G401 (cell line): ENCODE data around the gene TRIP10. TPM values are rescaled to one million over a fixed set of nuclear protein-coding genes. Genes with fewer than 3 reads are reported as not detected.
"Not testable (repeated sequence)": the region's sequence is repeated elsewhere in the genome, so short reads cannot be mapped to it uniquely, and the experiment has no call there.

Experiments used
- DNase-seq: peaks from one replicate; pipeline ENCODE4 v3.0.0-alpha.2; 2015; ENCODE audit warnings: low spot score
- in situ Hi-C: cut with HindIII; loops from 2 replicates; pipeline ENCODE4 v1.10.0; 2016; ENCODE audit warnings: low sequenced_read_pairs, mixed read lengths
- total RNA-seq: library from RNA; depleted of rRNA; stranded (reverse); fragments of >200 nt; shearing (Covaris generic); gene quantifications from 2 replicates; pipeline ENCODE4 v1.2.3, GENCODE V29; 2014

The TRIP10 gene
- total RNA-seq, 1 experiment from 2014 or later = 108 TPM

- DNase-seq = peak; percentile 62
- in situ Hi-C loops = no loop called here
Observed at GRCh38 chr19:6737873-6738786, 1.4 kb upstream of the TRIP10 start.

DNA sequence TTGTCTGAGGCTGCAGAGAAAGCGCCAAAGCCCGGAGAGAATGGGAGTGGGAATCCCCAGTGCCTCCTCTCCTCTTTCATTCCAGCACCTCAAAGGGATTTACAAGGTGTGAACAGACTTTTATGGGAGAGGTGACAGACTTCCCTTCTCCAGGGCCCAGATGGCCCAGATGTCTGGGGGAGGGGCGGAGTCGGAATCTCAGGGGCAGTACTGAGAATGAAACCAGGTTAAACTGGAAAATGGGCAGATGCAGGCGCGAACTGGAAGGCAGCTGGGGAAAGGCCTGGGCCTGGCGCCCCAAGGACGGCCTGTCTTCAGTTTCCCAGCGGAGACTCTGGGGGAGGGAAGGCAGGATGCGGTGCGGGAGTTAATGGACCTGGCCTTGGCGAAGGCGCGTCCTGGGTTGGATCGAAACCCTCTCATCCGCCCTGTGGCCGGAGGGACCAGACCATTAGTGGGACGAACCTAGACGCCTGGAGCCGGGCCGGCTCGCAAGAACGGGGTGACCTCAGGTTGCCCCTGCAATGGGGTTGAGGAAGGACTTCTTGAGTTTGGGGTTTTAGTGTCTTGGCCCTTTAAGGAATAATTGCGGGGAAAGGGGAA lies 592 bp upstream of the TRIP10 start:
- no peak for DNase-seq

GRCh38 chr19:6739883-6740588 lies 556 bp downstream of the TRIP10 start:
- in situ Hi-C loops = no loop called here
- DNase-seq = no peak

More for the DNA sequence above, 592 bp upstream of the TRIP10 start:
- in situ Hi-C loops = no loop called here

- no peak for DNase-seq
- in situ Hi-C loops = no loop called here
Observed at GRCh38 chr19:6740589-6741343, 1.3 kb downstream of the TRIP10 start.

- no peak for DNase-seq
- in situ Hi-C loops = no loop called here
Observed at GRCh38 chr19:6743066-6743465, 3.6 kb downstream of the TRIP10 start.

GRCh38 chr19:6743714-6744380 lies 4.4 kb downstream of the TRIP10 start:
- in situ Hi-C loops = no loop called here
- DNase-seq = no peak

DNA sequence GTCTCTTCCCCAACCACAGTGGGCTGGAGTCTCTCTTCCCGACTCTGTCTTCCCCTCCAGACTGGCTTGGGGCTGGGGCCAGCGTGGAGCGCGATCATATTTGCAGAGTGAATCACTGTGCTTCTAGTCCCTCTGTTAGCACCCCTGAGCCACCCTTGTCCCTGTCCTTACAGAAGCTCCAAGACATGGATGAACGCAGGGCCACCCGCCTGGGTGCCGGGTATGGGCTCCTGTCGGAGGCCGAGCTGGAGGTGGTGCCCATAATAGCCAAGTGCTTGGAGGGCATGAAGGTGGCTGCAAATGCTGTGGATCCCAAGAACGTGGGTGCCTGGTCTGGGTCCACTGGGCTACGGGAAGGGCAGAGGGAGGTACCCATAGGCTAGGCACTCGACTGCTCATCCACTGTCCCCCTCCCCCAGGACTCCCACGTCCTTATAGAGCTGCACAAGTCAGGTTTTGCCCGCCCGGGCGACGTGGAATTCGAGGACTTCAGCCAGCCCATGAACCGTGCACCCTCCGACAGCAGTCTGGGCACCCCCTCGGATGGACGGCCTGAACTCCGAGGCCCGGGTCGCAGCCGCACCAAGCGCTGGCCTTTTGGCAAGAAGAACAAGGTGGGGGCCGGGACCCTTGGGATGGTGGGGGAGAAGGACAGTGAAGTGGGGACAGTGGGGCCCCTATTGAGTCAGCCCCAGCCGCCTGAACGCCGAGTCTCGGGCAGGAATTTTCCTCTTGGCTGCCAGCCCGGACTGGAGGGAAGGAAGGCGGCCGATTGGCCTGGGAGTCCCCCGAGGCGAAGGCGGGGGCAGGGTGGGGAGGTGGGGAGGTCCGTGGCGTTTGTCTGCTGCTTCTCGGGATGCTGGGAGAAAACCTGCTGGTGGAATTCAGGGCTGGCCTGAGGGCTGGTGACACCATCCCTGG lies 5.2 kb downstream of the TRIP10 start:
- DNase-seq = no peak
- in situ Hi-C loops = no loop called here

DNA sequence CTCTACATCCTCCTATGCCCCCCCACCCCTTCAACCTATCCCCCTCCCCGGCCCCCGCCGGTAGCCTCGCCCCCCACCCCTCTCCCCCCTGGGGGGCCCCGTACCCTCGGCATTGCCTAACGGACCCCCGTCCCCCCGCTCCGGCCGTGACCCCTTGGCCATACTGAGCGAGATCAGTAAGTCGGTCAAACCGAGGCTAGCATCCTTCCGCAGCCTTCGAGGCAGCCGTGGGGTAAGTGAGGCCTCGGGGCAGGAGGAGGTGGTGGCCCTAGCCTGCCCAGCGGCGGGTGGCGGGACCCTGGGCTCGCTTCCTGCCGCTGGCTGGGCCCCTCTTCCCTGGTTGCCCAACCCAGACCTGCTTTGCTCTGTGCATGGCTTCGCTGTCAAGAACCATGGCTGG lies 6.5 kb downstream of the TRIP10 start:
- in situ Hi-C loops = no loop called here
- no peak for DNase-seq

DNA sequence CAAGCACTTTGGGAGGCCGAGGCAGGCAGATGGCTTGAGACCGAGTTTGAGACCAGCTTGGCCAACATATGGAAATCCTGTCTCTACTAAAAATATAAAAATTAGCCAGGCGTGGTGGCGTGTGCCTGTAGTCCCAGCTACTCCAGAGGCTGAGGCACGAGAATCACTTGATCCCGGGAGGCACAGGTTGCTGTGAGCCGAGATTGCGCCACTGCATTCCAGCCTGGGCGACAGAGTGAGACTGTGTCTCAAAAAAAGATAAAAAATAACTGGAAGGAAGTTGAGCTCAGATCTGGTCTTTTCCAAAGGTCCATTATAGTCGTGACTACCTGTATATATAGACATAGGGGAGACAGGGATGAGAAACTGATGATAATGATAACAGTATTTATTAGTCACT lies 9.1 kb downstream of the TRIP10 start:
- DNase-seq, in situ Hi-C loops: not testable (repeated sequence)

DNA sequence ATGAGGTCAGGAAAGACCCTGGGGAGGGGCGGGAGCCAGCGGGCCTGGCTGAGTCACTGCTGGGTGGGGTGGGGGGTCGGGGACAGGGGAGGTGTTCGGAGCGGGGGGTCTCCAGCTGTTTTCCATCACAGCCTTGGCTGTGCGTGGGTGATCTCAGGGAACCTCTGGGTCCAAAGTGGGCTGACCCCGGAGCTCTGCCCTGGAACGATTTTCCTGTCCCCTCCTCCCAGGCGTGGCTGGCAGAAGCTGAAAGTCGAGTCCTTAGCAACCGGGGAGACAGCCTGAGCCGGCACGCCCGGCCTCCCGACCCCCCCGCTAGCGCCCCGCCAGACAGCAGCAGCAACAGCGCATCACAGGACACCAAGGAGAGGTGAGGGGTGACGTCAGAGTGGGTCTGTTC lies 10.6 kb downstream of the TRIP10 start:
- in situ Hi-C loops = no loop called here
- DNase-seq = no peak

- in situ Hi-C loops = no loop called here
- DNase-seq = no peak
Observed at GRCh38 chr19:6751189-6751588, 11.7 kb downstream of the TRIP10 start.

- in situ Hi-C loops = no loop called here
- DNase-seq = no peak
Observed at GRCh38 chr19:6752256-6753177, 13.0 kb downstream of the TRIP10 start.

DNA sequence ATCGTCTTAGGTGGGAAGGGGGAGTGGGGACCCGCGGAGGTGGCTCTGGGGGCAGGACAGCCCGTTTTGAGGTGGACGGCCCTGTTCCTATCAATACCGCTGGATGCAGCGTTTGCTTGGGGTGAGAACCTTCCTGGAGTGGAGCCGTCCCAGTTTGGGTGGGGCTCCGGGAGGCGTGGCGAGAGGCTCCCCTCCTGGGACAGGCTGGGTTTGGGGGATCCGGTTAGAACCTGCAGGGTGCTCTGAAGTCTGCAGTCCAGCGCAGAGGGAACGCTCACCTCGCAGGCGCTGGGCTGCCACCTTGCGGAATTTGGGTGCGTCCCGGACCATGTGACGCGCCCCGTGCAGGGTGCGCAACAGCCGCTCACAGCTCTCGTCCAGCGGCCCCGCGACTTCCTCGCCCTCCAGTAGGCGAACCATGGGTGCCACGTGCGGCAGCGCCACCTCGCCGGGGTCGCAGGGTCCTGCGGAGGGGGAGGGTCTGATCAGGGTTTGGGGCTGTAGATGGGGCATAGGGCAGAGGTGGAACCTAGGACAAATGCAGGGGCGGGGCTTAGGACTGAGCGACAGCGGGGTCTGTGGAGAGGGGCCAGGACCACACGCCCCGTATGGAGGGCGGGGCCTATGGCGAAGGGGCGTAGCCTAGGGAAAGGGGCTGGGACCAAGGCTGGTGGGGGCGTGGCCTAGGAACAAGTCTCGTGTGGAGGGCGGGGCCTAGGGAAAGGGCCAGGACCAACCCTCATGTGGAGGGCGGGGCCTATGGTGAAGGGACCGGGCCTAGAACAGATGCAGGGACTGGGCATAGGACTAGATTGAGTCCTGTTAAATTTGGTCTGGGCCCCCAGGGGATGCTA lies 13.9 kb downstream of the TRIP10 start:
- in situ Hi-C loops = no loop called here
- peak; percentile 57 for DNase-seq

GRCh38 chr19:6754136-6754535 lies 14.7 kb downstream of the TRIP10 start:
- in situ Hi-C loops = no loop called here
- no peak for DNase-seq

DNA sequence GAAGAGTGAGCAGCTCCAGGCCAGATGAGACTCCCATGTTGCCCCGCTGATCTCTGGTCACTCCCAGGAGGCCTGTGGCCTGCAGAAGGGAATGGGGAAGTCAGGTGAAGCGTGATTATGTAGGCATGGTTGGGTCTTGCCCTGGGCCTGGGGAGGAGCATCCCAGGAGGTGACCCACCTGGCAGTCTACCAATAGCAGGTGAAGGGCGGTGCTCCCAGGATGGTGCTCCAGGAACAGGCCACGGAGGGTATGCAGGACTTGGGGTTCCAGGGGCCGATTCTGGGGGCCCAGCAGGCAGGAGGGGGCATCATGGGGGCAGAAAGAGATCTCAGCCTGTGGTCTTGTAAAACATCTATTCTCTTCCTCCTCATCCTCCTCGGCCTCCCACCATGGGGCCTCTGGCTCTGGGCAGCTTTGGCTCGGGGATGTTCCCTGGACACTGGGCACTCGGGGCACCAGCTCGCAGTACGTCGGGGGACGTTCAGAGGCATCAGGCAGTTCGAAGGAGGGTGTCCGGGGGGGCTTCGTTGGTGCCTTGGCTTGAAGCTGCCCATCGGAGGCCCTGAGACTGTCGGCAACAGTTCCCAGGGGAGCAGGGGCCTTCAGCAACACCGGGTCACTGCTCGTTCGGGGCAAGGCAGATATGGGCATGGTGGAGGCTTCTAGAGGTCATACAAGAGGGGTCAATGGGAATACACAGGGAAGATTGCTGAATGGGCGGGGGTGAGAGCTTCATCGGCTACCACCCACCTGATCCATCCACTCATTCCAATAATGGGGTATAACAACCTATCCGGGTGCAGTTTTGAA lies 15.4 kb downstream of the TRIP10 start:
- in situ Hi-C loops = no loop called here
- DNase-seq = no peak
